Measurements from ENCODE around the gene ZNF134. TPM values are rescaled to one million over a fixed set of nuclear protein-coding genes. Genes with fewer than 3 reads are reported as not detected.

Gene ZNF134
- total and polyA plus RNA-seq, 2 experiments from 2014 or later, result 14.6 to 79.6 TPM

GRCh38 chr19:57655443-57655842 is 41.4 kb downstream of the ZNF134 start (continued):
- TF ChIP-seq ETS1 (IDR thresholded peaks at IDR 0.05) (no peak), REST (IDR thresholded peaks at IDR 0.05; ENCODE audit: unreplicated experiment) (no peak), CTCF (conservative IDR thresholded peaks at IDR 0.05; ENCODE audit: low read depth in 2 of 2) (no peak), CREB1 (CRISPR knock-in tag; IDR thresholded peaks at IDR 0.05; ENCODE audit: low read depth) (no peak), ZNF114 (CRISPR knock-in tag; IDR thresholded peaks at IDR 0.05) (no peak), ZNF331 (CRISPR knock-in tag; IDR thresholded peaks at IDR 0.05; ENCODE audit: low read depth) (no peak), JUNB (IDR thresholded peaks at IDR 0.05; ENCODE audit: unreplicated experiment) (no peak), EZH2phosphoT487 (IDR thresholded peaks at IDR 0.05; ENCODE audit: unreplicated experiment) (no peak)

GRCh38 chr19:57656346-57656745 is 42.3 kb downstream of the ZNF134 start:
- no peak overlapping the region for H3K27ac ChIP-seq (ENCODE audit: low read depth)
- Mint-ChIP-seq H3K27me3 (ENCODE audit: insufficient read depth, low read depth, poor library complexity) (peaks cover 7% of the 10 kb centered on the region), H3K27ac (no peak overlapping the region), H3K4me3 (no peak overlapping the region), H3K36me3 (ENCODE audit: low read depth) (no peaks in the 10 kb centered on the region; the same call in 2 of the 3 replicates), H3K4me1 (peaks cover 4% of the 10 kb centered on the region), H3K9me3 (peaks cover 7% of the 10 kb centered on the region; the same call in 2 of the 3 replicates)
- H3K27me3 ChIP-seq (ENCODE audit: insufficient read depth), result peaks cover 23% of the 10 kb centered on the region
- H3K4me3 ChIP-seq, result no peak overlapping the region
- no peaks in the 10 kb centered on the region for H3F3A ChIP-seq (replicated peaks; ENCODE audit: low read depth)
- no peak for DNase-seq (ENCODE audit: low spot score)
- H3K4me1 ChIP-seq (ENCODE audit: insufficient read depth), result no peaks in the 10 kb centered on the region
- no peak overlapping the region for H3K4me2 ChIP-seq
- H2AFZ ChIP-seq, result no peak overlapping the region
- H3K79me2 ChIP-seq (replicated peaks; ENCODE audit: insufficient read depth), result no peaks in the 10 kb centered on the region
- no peak for TF ChIP-seq CTCF (conservative IDR thresholded peaks at IDR 0.05; ENCODE audit: low read depth in 2 of 2)
- TF ChIP-seq JUNB (IDR thresholded peaks at IDR 0.05; ENCODE audit: unreplicated experiment), result no peak
- no peak for TF ChIP-seq ZNF114 (CRISPR knock-in tag; IDR thresholded peaks at IDR 0.05)
- no peak for ATAC-seq
- H3K36me3 ChIP-seq (ENCODE audit: insufficient read depth), result no peaks in the 10 kb centered on the region
- H3K9me2 ChIP-seq (ENCODE audit: insufficient read depth), result peaks cover 11% of the 10 kb centered on the region
- H4K20me1 ChIP-seq (replicated peaks; ENCODE audit: insufficient read depth), result no peaks in the 10 kb centered on the region
